Measurements from ENCODE around the gene RFPL3.

The RFPL3 gene

GRCh38 chr22:32325811-32326237 is 31.8 kb upstream of the RFPL3 start:
- H3K9ac ChIP-seq (ENCODE audit: insufficient read length, low read depth) = no peak overlapping the region
- H3K4me1 ChIP-seq (ENCODE audit: insufficient read depth, insufficient read length) = peaks cover 2% of the 10 kb centered on the region
- no peak overlapping the region for H3K4me3 ChIP-seq (ENCODE audit: insufficient read length, low read depth)
- H3K36me3 ChIP-seq (ENCODE audit: insufficient read depth, insufficient read length, low read length) = no peaks in the 10 kb centered on the region
- no peak for DNase-seq (ENCODE audit: low read depth, low spot score)
- no peak for TF ChIP-seq YY1 (IDR thresholded peaks at IDR 0.05; ENCODE audit: insufficient read depth, insufficient read length)
- no peak for TF ChIP-seq SUZ12 (IDR thresholded peaks at IDR 0.05; ENCODE audit: extremely low read depth, insufficient read depth, insufficient read length)
- no peak for TF ChIP-seq ZNF274 (IDR thresholded peaks at IDR 0.05; ENCODE audit: low read depth, low read length)
- no peaks in the 10 kb centered on the region for H3K9me3 ChIP-seq (ENCODE audit: insufficient read depth, low read length)
- H3K27me3 ChIP-seq (ENCODE audit: insufficient read depth, insufficient read length) = no peaks in the 10 kb centered on the region

GRCh38 chr22:32326647-32327046 is 31.0 kb upstream of the RFPL3 start:
- TF ChIP-seq YY1 (IDR thresholded peaks at IDR 0.05; ENCODE audit: insufficient read depth, insufficient read length) (no peak), ZNF274 (IDR thresholded peaks at IDR 0.05; ENCODE audit: low read depth, low read length) (no peak), SUZ12 (IDR thresholded peaks at IDR 0.05; ENCODE audit: extremely low read depth, insufficient read depth, insufficient read length) (no peak)
- Histone ChIP-seq H3K27me3 (ENCODE audit: insufficient read depth, insufficient read length) (no peaks in the 10 kb centered on the region), H3K9ac (ENCODE audit: insufficient read length, low read depth) (no peak overlapping the region), H3K4me1 (ENCODE audit: insufficient read depth, insufficient read length) (peaks cover 2% of the 10 kb centered on the region), H3K9me3 (ENCODE audit: insufficient read depth, low read length) (no peaks in the 10 kb centered on the region), H3K36me3 (ENCODE audit: insufficient read depth, insufficient read length, low read length) (no peaks in the 10 kb centered on the region), H3K4me3 (ENCODE audit: insufficient read length, low read depth) (no peak overlapping the region)
- DNase-seq (ENCODE audit: low read depth, low spot score) = no peak

DNA sequence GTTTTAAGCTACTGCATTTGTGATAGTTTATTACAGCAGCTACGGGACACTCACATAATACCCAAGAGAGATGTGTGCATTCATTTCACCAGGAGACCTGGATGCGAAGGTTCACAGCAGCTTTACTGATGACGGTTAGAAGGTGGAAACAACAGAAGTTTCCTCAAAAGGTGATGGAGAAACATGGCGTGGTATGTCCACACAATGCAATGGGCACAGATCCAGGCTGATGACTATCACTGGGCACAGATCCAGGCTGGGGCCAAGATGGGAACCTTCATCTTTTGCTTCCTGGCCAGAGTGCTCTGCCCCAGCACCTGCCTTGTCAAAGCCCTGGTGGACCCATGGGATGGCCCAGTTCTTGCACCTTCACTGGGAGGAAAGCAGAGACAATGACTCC is 30.6 kb upstream of the RFPL3 start:
- no peak overlapping the region for H3K4me3 ChIP-seq (ENCODE audit: insufficient read length, low read depth)
- no peaks in the 10 kb centered on the region for H3K9me3 ChIP-seq (ENCODE audit: insufficient read depth, low read length)
- TF ChIP-seq SUZ12 (IDR thresholded peaks at IDR 0.05; ENCODE audit: extremely low read depth, insufficient read depth, insufficient read length) = no peak
- TF ChIP-seq ZNF274 (IDR thresholded peaks at IDR 0.05; ENCODE audit: low read depth, low read length) = no peak
- TF ChIP-seq YY1 (IDR thresholded peaks at IDR 0.05; ENCODE audit: insufficient read depth, insufficient read length) = no peak
- H3K9ac ChIP-seq (ENCODE audit: insufficient read length, low read depth) = no peak overlapping the region
- peaks cover 2% of the 10 kb centered on the region for H3K4me1 ChIP-seq (ENCODE audit: insufficient read depth, insufficient read length)
- no peaks in the 10 kb centered on the region for H3K36me3 ChIP-seq (ENCODE audit: insufficient read depth, insufficient read length, low read length)
- no peak for DNase-seq (ENCODE audit: low read depth, low spot score)
- no peaks in the 10 kb centered on the region for H3K27me3 ChIP-seq (ENCODE audit: insufficient read depth, insufficient read length)

DNA sequence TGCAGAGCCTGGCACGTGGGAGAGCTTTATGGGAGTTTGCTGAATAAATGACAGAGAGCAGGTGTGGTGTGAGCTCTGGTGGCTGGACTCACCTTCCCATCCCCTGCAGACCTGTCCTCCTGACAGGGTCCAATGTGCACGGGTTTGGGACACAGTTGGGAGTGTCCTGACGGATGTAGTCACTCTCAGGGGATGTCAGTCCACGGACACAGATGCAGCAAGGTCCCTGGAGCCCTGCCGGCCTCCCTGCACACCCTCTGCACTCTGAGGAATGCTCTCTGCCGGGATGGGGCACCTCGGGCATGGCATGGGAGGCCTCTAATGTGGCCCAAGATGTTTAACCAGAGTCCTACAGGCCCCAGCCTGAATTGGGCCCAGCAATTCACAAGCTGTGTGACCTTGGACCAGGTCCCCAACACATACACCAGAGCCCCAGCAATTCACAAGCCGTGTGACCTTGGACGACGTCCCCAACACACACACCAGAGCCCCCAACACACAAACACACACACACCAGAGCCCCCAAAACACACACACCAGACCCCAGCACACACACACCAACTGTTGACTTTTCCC is 30.0 kb upstream of the RFPL3 start:
- no peaks in the 10 kb centered on the region for H3K9me3 ChIP-seq (ENCODE audit: insufficient read depth, low read length)
- H3K4me1 ChIP-seq (ENCODE audit: insufficient read depth, insufficient read length) = peaks cover 2% of the 10 kb centered on the region
- no peaks in the 10 kb centered on the region for H3K36me3 ChIP-seq (ENCODE audit: insufficient read depth, insufficient read length, low read length)
- H3K9ac ChIP-seq (ENCODE audit: insufficient read length, low read depth) = no peak overlapping the region
- DNase-seq (ENCODE audit: low read depth, low spot score) = no peak
- H3K27me3 ChIP-seq (ENCODE audit: insufficient read depth, insufficient read length) = no peaks in the 10 kb centered on the region
- TF ChIP-seq ZNF274 (IDR thresholded peaks at IDR 0.05; ENCODE audit: low read depth, low read length) (no peak), YY1 (IDR thresholded peaks at IDR 0.05; ENCODE audit: insufficient read depth, insufficient read length) (no peak)
- H3K4me3 ChIP-seq (ENCODE audit: insufficient read length, low read depth) = no peak overlapping the region

- no peaks in the 10 kb centered on the region for H3K27me3 ChIP-seq (ENCODE audit: insufficient read depth, insufficient read length)
- TF ChIP-seq ZNF274 (IDR thresholded peaks at IDR 0.05; ENCODE audit: low read depth, low read length) (no peak), SUZ12 (IDR thresholded peaks at IDR 0.05; ENCODE audit: extremely low read depth, insufficient read depth, insufficient read length) (no peak), YY1 (IDR thresholded peaks at IDR 0.05; ENCODE audit: insufficient read depth, insufficient read length) (no peak)
- peaks cover 2% of the 10 kb centered on the region for H3K4me1 ChIP-seq (ENCODE audit: insufficient read depth, insufficient read length)
- H3K36me3 ChIP-seq (ENCODE audit: insufficient read depth, insufficient read length, low read length) = no peaks in the 10 kb centered on the region
- no peak overlapping the region for H3K9ac ChIP-seq (ENCODE audit: insufficient read length, low read depth)
- no peak overlapping the region for H3K4me3 ChIP-seq (ENCODE audit: insufficient read length, low read depth)
- DNase-seq (ENCODE audit: low read depth, low spot score) = no peak
- H3K9me3 ChIP-seq (ENCODE audit: insufficient read depth, low read length) = no peaks in the 10 kb centered on the region
Observed at GRCh38 chr22:32328306-32329201, 29.1 kb upstream of the RFPL3 start.

- no peaks in the 10 kb centered on the region for H3K9me3 ChIP-seq (ENCODE audit: insufficient read depth, low read length)
- no peak overlapping the region for H3K9ac ChIP-seq (ENCODE audit: insufficient read length, low read depth)
- no peak for TF ChIP-seq SUZ12 (IDR thresholded peaks at IDR 0.05; ENCODE audit: extremely low read depth, insufficient read depth, insufficient read length)
- TF ChIP-seq ZNF274 (IDR thresholded peaks at IDR 0.05; ENCODE audit: low read depth, low read length) = no peak
- TF ChIP-seq YY1 (IDR thresholded peaks at IDR 0.05; ENCODE audit: insufficient read depth, insufficient read length) = no peak
- peaks cover 2% of the 10 kb centered on the region for H3K4me1 ChIP-seq (ENCODE audit: insufficient read depth, insufficient read length)
- H3K4me3 ChIP-seq (ENCODE audit: insufficient read length, low read depth) = no peak overlapping the region
- no peaks in the 10 kb centered on the region for H3K27me3 ChIP-seq (ENCODE audit: insufficient read depth, insufficient read length)
- no peak for DNase-seq (ENCODE audit: low read depth, low spot score)
- H3K36me3 ChIP-seq (ENCODE audit: insufficient read depth, insufficient read length, low read length) = no peaks in the 10 kb centered on the region
Observed at GRCh38 chr22:32329202-32329645, 28.4 kb upstream of the RFPL3 start.

GRCh38 chr22:32331236-32331917 is 26.3 kb upstream of the RFPL3 start:
- TF ChIP-seq ZNF274 (IDR thresholded peaks at IDR 0.05; ENCODE audit: low read depth, low read length) = no peak
- TF ChIP-seq SUZ12 (IDR thresholded peaks at IDR 0.05; ENCODE audit: extremely low read depth, insufficient read depth, insufficient read length) = no peak
- TF ChIP-seq YY1 (IDR thresholded peaks at IDR 0.05; ENCODE audit: insufficient read depth, insufficient read length) = no peak
- Histone ChIP-seq H3K9ac (ENCODE audit: insufficient read length, low read depth) (no peak overlapping the region), H3K4me3 (ENCODE audit: insufficient read length, low read depth) (no peak overlapping the region), H3K4me1 (ENCODE audit: insufficient read depth, insufficient read length) (peaks cover 7% of the 10 kb centered on the region), H3K36me3 (ENCODE audit: insufficient read depth, insufficient read length, low read length) (no peaks in the 10 kb centered on the region), H3K9me3 (ENCODE audit: insufficient read depth, low read length) (no peaks in the 10 kb centered on the region), H3K27me3 (ENCODE audit: insufficient read depth, insufficient read length) (peaks cover 8% of the 10 kb centered on the region)
- no peak for DNase-seq (ENCODE audit: low read depth, low spot score)

All from NT2/D1 (cell line).